ENCODE results near the gene LRCOL1.

Gene LRCOL1

GRCh38 chr12:132610051-132610759 lies at the start of gene LRCOL1:
TSS of gene LRCOL1 (minus strand) at chr12:132610582. CDS start at chr12:132606251, 4,331 bp downstream.
- intact Hi-C loops (cut with DNase I), result loop anchor here (5.0 kb wide), 1 partner anchor 458 kb away; no protein-coding TSS in a partner anchor
- peak in 1 of 10 donors; percentile 86 for DNase-seq

- intact Hi-C loops (cut with DNase I), result no loop called here
- peak in 2 of 10 donors; percentile 34 to 36 for DNase-seq
Observed at GRCh38 chr12:132660052-132660451, 49.7 kb upstream of the LRCOL1 start.

GRCh38 chr12:132659146-132659545 lies 48.8 kb upstream of the LRCOL1 start:
- DNase-seq, result peak in 2 of 10 donors; percentile 32 to 56
- intact Hi-C loops (cut with DNase I), result no loop called here

GRCh38 chr12:132658149-132658894 lies 47.9 kb upstream of the LRCOL1 start:
- DNase-seq, result peak in 1 of 10 donors; percentile 26
- intact Hi-C loops (cut with DNase I), result no loop called here

- DNase-seq, result peak in 2 of 10 donors; percentile 38 to 55
- intact Hi-C loops (cut with DNase I), result no loop called here
Observed at GRCh38 chr12:132657004-132657727, 46.8 kb upstream of the LRCOL1 start.

- intact Hi-C loops (cut with DNase I), result no loop called here
Observed at GRCh38 chr12:132653567-132654290, 43.3 kb upstream of the LRCOL1 start.

GRCh38 chr12:132651444-132652100 lies 41.2 kb upstream of the LRCOL1 start:
- peak in 3 of 10 donors; percentile 11 to 56 (median 39) for DNase-seq
- intact Hi-C loops (cut with DNase I), result no loop called here

More at GRCh38 chr12:132653567-132654290, 43.3 kb upstream of the LRCOL1 start:
- DNase-seq, result no peak

GRCh38 chr12:132649226-132649945 lies 39.0 kb upstream of the LRCOL1 start:
- peak in 3 of 10 donors; percentile 43 to 80 (median 76) for DNase-seq
- intact Hi-C loops (cut with DNase I), result no loop called here

GRCh38 chr12:132648616-132649225 lies 38.3 kb upstream of the LRCOL1 start:
- intact Hi-C loops (cut with DNase I), result no loop called here
- peak in 3 of 10 donors; percentile 33 to 77 (median 61) for DNase-seq

GRCh38 chr12:132647858-132648257 lies 37.5 kb upstream of the LRCOL1 start:
- intact Hi-C loops (cut with DNase I), result no loop called here

GRCh38 chr12:132646850-132647249 lies 36.5 kb upstream of the LRCOL1 start:
- intact Hi-C loops (cut with DNase I), result no loop called here
- peak in 2 of 10 donors; percentile 3 to 7 for DNase-seq

More at GRCh38 chr12:132647858-132648257, 37.5 kb upstream of the LRCOL1 start:
- DNase-seq, result peak in 3 of 10 donors; percentile 5 to 20 (median 8)

GRCh38 chr12:132642846-132643835 lies 32.8 kb upstream of the LRCOL1 start:
- intact Hi-C loops (cut with DNase I), result no loop called here
- DNase-seq, result peak in 3 of 10 donors; percentile 45 to 80 (median 75)

- intact Hi-C loops (cut with DNase I), result no loop called here
- peak in 3 of 10 donors; percentile 62 to 71 (median 69) for DNase-seq
Observed at GRCh38 chr12:132641811-132642650, 31.6 kb upstream of the LRCOL1 start.

GRCh38 chr12:132640936-132641335 lies 30.6 kb upstream of the LRCOL1 start:
- intact Hi-C loops (cut with DNase I), result no loop called here
- peak in 3 of 10 donors; percentile 10 to 62 (median 52) for DNase-seq

- DNase-seq, result peak in 3 of 10 donors; percentile 30 to 69 (median 37)
Observed at GRCh38 chr12:132639956-132640520, 29.7 kb upstream of the LRCOL1 start.

More at GRCh38 chr12:132639956-132640520, 29.7 kb upstream of the LRCOL1 start:
- intact Hi-C loops (cut with DNase I), result no loop called here
